ENCODE measurements around the gene HSDL1. TPM values are rescaled to one million over a fixed set of nuclear protein-coding genes. Genes with fewer than 3 reads are reported as not detected.

HSDL1 gene
- total and polyA plus RNA-seq, 4 donors: 3.0 to 9.6 (median 5.3) TPM

- Histone ChIP-seq H3K9ac (ENCODE audit: low read depth in 1 of 2, low read length in 2 of 2) (no peak overlapping the region), H3K27me3 (ENCODE audit: control insufficient read depth in 4 of 4, insufficient read depth in 4 of 4, low read length in 3 of 4) (no peaks in the 10 kb centered on the region), H3K4me1 (ENCODE audit: control insufficient read depth in 4 of 4, insufficient read depth in 4 of 4, low read length in 3 of 4) (no peaks in the 10 kb centered on the region), H3K9me3 (ENCODE audit: control insufficient read depth in 4 of 4, low read length in 3 of 4) (no peaks in the 10 kb centered on the region), H3K27ac (ENCODE audit: low read depth in 1 of 2, low read length in 2 of 2) (no peak overlapping the region), H3K4me3 (ENCODE audit: low read depth in 1 of 3, low read length in 3 of 3) (no peak overlapping the region), H3K36me3 (ENCODE audit: control insufficient read depth in 4 of 4, insufficient read depth in 3 of 4, low read depth in 1 of 4, low read length in 3 of 4) (peaks cover 12 to 65% (median 41%) of the 10 kb centered on the region in 4 donors)
- whole genome bisulfite sequencing: 89% methylated on average over 6 of the region's 6 CpGs
- no peak for TF ChIP-seq ATF3 (IDR thresholded peaks at IDR 0.05)
- TF ChIP-seq REST (IDR thresholded peaks at IDR 0.05): no peak
- no peak for DNase-seq (ENCODE audit: low spot score)
Measured at GRCh38 chr16:84079664-84080063, 65.3 kb downstream of the HSDL1 start.

- no peak for TF ChIP-seq EGR1 (IDR thresholded peaks at IDR 0.05; ENCODE audit: low read depth in 2 of 2)
- TF ChIP-seq RXRA (IDR thresholded peaks at IDR 0.05): no peak
- TF ChIP-seq YY1 (IDR thresholded peaks at IDR 0.05): no peak
- TF ChIP-seq SP1 (IDR thresholded peaks at IDR 0.05): no peak
- H3K27ac ChIP-seq (ENCODE audit: low read depth in 1 of 2, low read length in 2 of 2): no peak overlapping the region
- no peaks in the 10 kb centered on the region for H3K4me1 ChIP-seq (ENCODE audit: control insufficient read depth in 4 of 4, insufficient read depth in 4 of 4, low read length in 3 of 4)
- H3K27me3 ChIP-seq (ENCODE audit: control insufficient read depth in 4 of 4, insufficient read depth in 4 of 4, low read length in 3 of 4): no peaks in the 10 kb centered on the region
- H3K9me3 ChIP-seq (ENCODE audit: control insufficient read depth in 4 of 4, low read length in 3 of 4): no peaks in the 10 kb centered on the region
- 94% methylated on average over 11 of the region's 11 CpGs for WGBS
- no peak overlapping the region for H3K4me3 ChIP-seq (ENCODE audit: low read depth in 1 of 3, low read length in 3 of 3)
- DNase-seq (ENCODE audit: low spot score): no peak
- peaks cover 15 to 72% (median 45%) of the 10 kb centered on the region in 4 donors for H3K36me3 ChIP-seq (ENCODE audit: control insufficient read depth in 4 of 4, insufficient read depth in 3 of 4, low read depth in 1 of 4, low read length in 3 of 4)
- H3K9ac ChIP-seq (ENCODE audit: low read depth in 1 of 2, low read length in 2 of 2): no peak overlapping the region
Measured at GRCh38 chr16:84075376-84075775, 69.6 kb downstream of the HSDL1 start.

- TF ChIP-seq GABPA (IDR thresholded peaks at IDR 0.05 in 1 of 2, conservative IDR thresholded peaks at IDR 0.05 in 1 of 2): no peak
- TF ChIP-seq TAF1 (conservative IDR thresholded peaks at IDR 0.05): no peak
- no peak for TF ChIP-seq HNF4G (IDR thresholded peaks at IDR 0.05)
- TF ChIP-seq RAD21 (IDR thresholded peaks at IDR 0.05): no peak
- no peak for TF ChIP-seq NR2F2 (IDR thresholded peaks at IDR 0.05)
- TF ChIP-seq MAX (IDR thresholded peaks at IDR 0.05): no peak
- no peak for TF ChIP-seq FOXA1 (IDR thresholded peaks at IDR 0.05)
- TF ChIP-seq ATF3 (IDR thresholded peaks at IDR 0.05): no peak
- TF ChIP-seq SP1 (IDR thresholded peaks at IDR 0.05): no peak
- TF ChIP-seq EGR1 (IDR thresholded peaks at IDR 0.05; ENCODE audit: low read depth in 2 of 2): no peak
- no peak for TF ChIP-seq RXRA (IDR thresholded peaks at IDR 0.05)
- no peak for TF ChIP-seq ZBTB33 (IDR thresholded peaks at IDR 0.05)
- TF ChIP-seq CTCF (IDR thresholded peaks at IDR 0.05; ENCODE audit: low read depth, low read length, missing input control): no peak
- no peak for TF ChIP-seq JUND (IDR thresholded peaks at IDR 0.05)
- no peak for TF ChIP-seq HNF4A (conservative IDR thresholded peaks at IDR 0.05)
- TF ChIP-seq FOXA2 (IDR thresholded peaks at IDR 0.05): no peak
- no peaks in the 10 kb centered on the region for H3K9me3 ChIP-seq (ENCODE audit: control insufficient read depth in 4 of 4, low read length in 3 of 4)
- H3K27me3 ChIP-seq (ENCODE audit: control insufficient read depth in 4 of 4, insufficient read depth in 4 of 4, low read length in 3 of 4): no peaks in the 10 kb centered on the region
- 96% methylated on average over 3 of the region's 3 CpGs for WGBS
- H3K9ac ChIP-seq (ENCODE audit: low read depth in 1 of 2, low read length in 2 of 2): no peak overlapping the region
- peaks cover 15 to 72% (median 47%) of the 10 kb centered on the region in 4 donors for H3K36me3 ChIP-seq (ENCODE audit: control insufficient read depth in 4 of 4, insufficient read depth in 3 of 4, low read depth in 1 of 4, low read length in 3 of 4)
- H3K4me3 ChIP-seq (ENCODE audit: low read depth in 1 of 3, low read length in 3 of 3): no peak overlapping the region
- no peaks in the 10 kb centered on the region for H3K4me1 ChIP-seq (ENCODE audit: control insufficient read depth in 4 of 4, insufficient read depth in 4 of 4, low read length in 3 of 4)
- DNase-seq (ENCODE audit: low spot score): no peak
- H3K27ac ChIP-seq (ENCODE audit: low read depth in 1 of 2, low read length in 2 of 2): no peak overlapping the region
Measured at GRCh38 chr16:84074721-84075120, 70.3 kb downstream of the HSDL1 start.
